ENCODE data around the gene BARD1. TPM values are rescaled to one million over a fixed set of nuclear protein-coding genes. Genes with fewer than 3 reads are reported as not detected.

The BARD1 gene
- total and polyA plus RNA-seq, 8 donors, result 11.3 to 20.5 (median 14.1) TPM

DNA sequence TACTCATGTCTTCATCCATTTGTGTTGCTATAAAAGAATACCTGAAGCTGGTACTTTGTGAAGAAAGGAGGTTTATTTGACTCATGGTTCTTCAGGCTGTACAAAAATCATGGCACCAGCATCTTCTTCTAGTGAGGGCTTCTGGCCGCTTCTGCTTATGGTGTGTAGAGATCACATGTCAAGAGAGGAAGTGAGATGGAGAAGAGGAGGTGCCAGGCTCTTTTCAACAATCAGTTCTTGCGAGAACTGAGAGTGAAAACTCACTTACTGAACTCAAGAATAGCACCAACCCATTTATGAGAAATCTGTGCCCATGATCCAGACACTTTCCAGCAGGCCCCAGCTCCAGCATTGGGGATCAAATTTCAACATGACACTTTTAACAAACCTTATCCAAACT lies 30.0 kb upstream of the BARD1 start:
- H3K4me3 ChIP-seq, result no peak overlapping the region
- peaks cover 0 to 11% of the 10 kb centered on the region in 2 donors for H3K9me3 ChIP-seq
- H3K36me3 ChIP-seq, result no peaks in the 10 kb centered on the region
- ATAC-seq (no peak), DNase-seq (no peak)
- no peaks in the 10 kb centered on the region for H3K4me1 ChIP-seq
- no peak for TF ChIP-seq CTCF (IDR thresholded peaks at IDR 0.05)
- intact Hi-C loops (cut with DNase I), result no loop called here
- no peak overlapping the region for H3K27ac ChIP-seq
- H3K27me3 ChIP-seq, result no peaks in the 10 kb centered on the region

- H3K4me1 ChIP-seq, result no peaks in the 10 kb centered on the region
- ATAC-seq (no peak), DNase-seq (no peak)
- H3K9me3 ChIP-seq, result peaks cover 0 to 11% of the 10 kb centered on the region in 2 donors
- no peaks in the 10 kb centered on the region for H3K27me3 ChIP-seq
- no peaks in the 10 kb centered on the region for H3K36me3 ChIP-seq
- intact Hi-C loops (cut with DNase I), result no loop called here
- no peak overlapping the region for H3K27ac ChIP-seq
- H3K4me3 ChIP-seq, result no peak overlapping the region
- no peak for TF ChIP-seq CTCF (IDR thresholded peaks at IDR 0.05)
These were observed 28.0 kb upstream of the BARD1 start for GRCh38 chr2:214837466-214837865.

DNA sequence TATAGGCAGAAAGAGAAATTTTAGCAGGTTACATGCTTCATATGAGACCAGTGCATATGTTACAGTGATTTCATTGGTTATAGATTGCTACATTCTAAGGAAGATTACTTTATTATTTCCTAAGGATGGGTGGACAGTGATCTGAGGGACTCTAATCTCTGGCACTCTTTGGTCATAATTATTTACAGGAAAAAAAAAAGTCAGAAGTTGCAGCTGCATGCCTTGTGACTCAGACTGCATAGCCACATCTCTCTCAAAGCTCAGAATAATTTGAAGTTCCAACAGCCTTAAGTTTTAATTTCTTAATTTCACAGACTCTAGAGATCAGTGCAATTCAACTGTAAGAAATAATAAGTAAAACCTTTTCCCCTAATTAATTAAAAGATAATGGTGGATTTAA lies 27.1 kb upstream of the BARD1 start:
- H3K36me3 ChIP-seq, result no peaks in the 10 kb centered on the region
- ATAC-seq (no peak), DNase-seq (no peak)
- H3K4me3 ChIP-seq, result no peak overlapping the region
- no peak overlapping the region for H3K27ac ChIP-seq
- intact Hi-C loops (cut with DNase I), result no loop called here
- no peaks in the 10 kb centered on the region for H3K4me1 ChIP-seq
- TF ChIP-seq CTCF (IDR thresholded peaks at IDR 0.05), result no peak
- H3K27me3 ChIP-seq, result no peaks in the 10 kb centered on the region
- peaks cover 0 to 11% of the 10 kb centered on the region in 2 donors for H3K9me3 ChIP-seq

DNA sequence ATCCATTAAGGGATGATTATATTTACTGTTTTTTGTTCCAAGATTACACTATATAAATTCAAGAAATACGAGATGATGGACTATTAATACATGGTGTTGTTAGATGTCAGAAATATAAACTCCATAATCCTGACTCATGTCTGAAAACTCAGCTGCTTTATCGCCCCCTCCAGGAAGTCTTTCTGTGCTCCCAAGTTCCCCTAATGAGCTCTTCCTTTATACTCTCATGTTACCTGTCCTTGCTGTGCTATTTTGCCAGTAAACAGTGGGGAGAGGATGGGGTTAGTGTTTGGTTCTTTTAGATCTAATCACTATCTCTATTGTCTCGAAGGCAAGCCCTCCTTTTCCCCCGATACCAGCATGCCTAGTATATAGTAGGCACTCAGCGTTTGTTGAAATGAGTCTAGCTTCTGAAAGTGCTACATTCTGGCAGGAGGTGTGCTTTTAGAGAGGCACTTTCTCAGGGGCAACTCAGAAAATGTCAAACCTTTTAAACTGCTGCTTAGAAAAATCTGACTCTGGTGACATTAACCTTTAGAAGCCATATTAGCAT lies 21.4 kb upstream of the BARD1 start:
- Histone ChIP-seq H3K36me3 (no peaks in the 10 kb centered on the region), H3K4me3 (no peak overlapping the region), H3K4me1 (no peaks in the 10 kb centered on the region), H3K27me3 (no peaks in the 10 kb centered on the region), H3K27ac (no peak overlapping the region), H3K9me3 (no peaks in the 10 kb centered on the region)
- peak in 1 of 2 donors; percentile 10 for TF ChIP-seq CTCF (IDR thresholded peaks at IDR 0.05)
- ATAC-seq (peak; percentile 50), DNase-seq (no peak)
- intact Hi-C loops (cut with DNase I), result no loop called here

GRCh38 chr2:214816008-214816533 lies 6.6 kb upstream of the BARD1 start:
- H3K4me3 ChIP-seq, result no peak overlapping the region
- no peak overlapping the region for H3K27ac ChIP-seq
- intact Hi-C loops (cut with DNase I), result no loop called here
- DNase-seq (no peak), ATAC-seq (no peak)
- no peak for TF ChIP-seq CTCF (IDR thresholded peaks at IDR 0.05)
- H3K9me3 ChIP-seq, result no peaks in the 10 kb centered on the region
- no peaks in the 10 kb centered on the region for H3K4me1 ChIP-seq
- H3K27me3 ChIP-seq, result no peaks in the 10 kb centered on the region
- no peaks in the 10 kb centered on the region for H3K36me3 ChIP-seq

Data from left lung (tissue), 10 donors.